Nephron progenitor cell (in vitro differentiated cells): Measurements from ENCODE around the gene SNRNP200.

ENCODE experiments used
- DNase-seq: peaks from one replicate; pipeline ENCODE4 v3.0.0; 2021
- H3K27ac Mint-ChIP-seq: 2 replicates; pipeline ENCODE4 v1.8.0; 2021; ENCODE audit warnings: mild to moderate bottlenecking, moderate library complexity, mixed read lengths
- H3K27me3 Mint-ChIP-seq: 2 replicates; pipeline ENCODE4 v1.8.0; 2021; ENCODE audit warnings: mild to moderate bottlenecking, low read depth, mixed read lengths; ENCODE audit not compliant: poor library complexity
- H3K36me3 Mint-ChIP-seq: 2 replicates; pipeline ENCODE4 v1.8.0; 2021; ENCODE audit warnings: low read depth, mixed read lengths
- H3K4me1 Mint-ChIP-seq: 2 replicates; pipeline ENCODE4 v1.8.0; 2021; ENCODE audit warnings: mixed read lengths
- H3K4me3 Mint-ChIP-seq: 2 replicates; pipeline ENCODE4 v1.8.0; 2021; ENCODE audit warnings: mild to moderate bottlenecking, moderate library complexity, mixed read lengths
- H3K9me3 Mint-ChIP-seq: 2 replicates; pipeline ENCODE4 v1.8.0; 2021; ENCODE audit warnings: mild to moderate bottlenecking, moderate library complexity, mixed read lengths
- CTCF ChIP-seq: fragments of 200-600 bp; sonication (generic); IDR thresholded peaks from 2 replicates; pipeline ENCODE4 v1.5.0; 2021; ENCODE audit warnings: antibody characterized with exemption

The SNRNP200 gene

GRCh38 chr2:96319396-96319795 lies 14.1 kb upstream of the SNRNP200 start:
- no peak for TF ChIP-seq CTCF
- H3K36me3 Mint-ChIP-seq, result no peaks in the 10 kb centered on the region
- no peaks in the 10 kb centered on the region for H3K9me3 Mint-ChIP-seq
- H3K27me3 Mint-ChIP-seq, result peaks cover 63% of the 10 kb centered on the region
- no peak overlapping the region for H3K27ac Mint-ChIP-seq
- peaks cover 38% of the 10 kb centered on the region for H3K4me1 Mint-ChIP-seq
- DNase-seq, result no peak
- no peak overlapping the region for H3K4me3 Mint-ChIP-seq

DNA sequence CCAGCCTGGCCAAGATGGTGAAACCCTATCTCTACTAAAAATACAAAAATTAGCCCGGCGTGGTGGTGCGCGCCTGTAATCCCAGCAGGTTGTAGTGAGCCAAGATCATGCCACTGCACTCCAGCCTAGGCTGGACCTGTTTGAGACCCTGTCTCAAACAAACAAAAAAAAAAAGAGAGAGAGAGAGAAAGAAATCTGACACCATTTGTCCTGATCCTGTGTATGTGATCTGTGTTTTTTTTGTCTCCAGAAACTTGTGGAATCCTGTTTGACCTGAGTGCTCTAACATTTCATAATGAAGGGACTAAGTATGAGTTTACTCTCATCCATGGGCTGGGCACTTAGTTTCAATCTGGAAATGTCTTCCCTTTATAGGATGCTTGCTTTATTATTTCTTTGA lies 13.4 kb upstream of the SNRNP200 start:
- no peak for TF ChIP-seq CTCF
- no peak overlapping the region for H3K4me3 Mint-ChIP-seq
- no peaks in the 10 kb centered on the region for H3K9me3 Mint-ChIP-seq
- H3K4me1 Mint-ChIP-seq, result peaks cover 38% of the 10 kb centered on the region
- H3K27ac Mint-ChIP-seq, result no peak overlapping the region
- H3K36me3 Mint-ChIP-seq, result no peaks in the 10 kb centered on the region
- peaks cover 57% of the 10 kb centered on the region for H3K27me3 Mint-ChIP-seq
- DNase-seq, result no peak

GRCh38 chr2:96317584-96317997 lies 12.2 kb upstream of the SNRNP200 start:
- no peak for DNase-seq
- no peak for TF ChIP-seq CTCF
- Mint-ChIP-seq H3K9me3 (no peaks in the 10 kb centered on the region), H3K4me1 (peaks cover 38% of the 10 kb centered on the region), H3K27me3 (peaks cover 50% of the 10 kb centered on the region), H3K36me3 (no peaks in the 10 kb centered on the region), H3K4me3 (no peak overlapping the region), H3K27ac (no peak overlapping the region)

DNA sequence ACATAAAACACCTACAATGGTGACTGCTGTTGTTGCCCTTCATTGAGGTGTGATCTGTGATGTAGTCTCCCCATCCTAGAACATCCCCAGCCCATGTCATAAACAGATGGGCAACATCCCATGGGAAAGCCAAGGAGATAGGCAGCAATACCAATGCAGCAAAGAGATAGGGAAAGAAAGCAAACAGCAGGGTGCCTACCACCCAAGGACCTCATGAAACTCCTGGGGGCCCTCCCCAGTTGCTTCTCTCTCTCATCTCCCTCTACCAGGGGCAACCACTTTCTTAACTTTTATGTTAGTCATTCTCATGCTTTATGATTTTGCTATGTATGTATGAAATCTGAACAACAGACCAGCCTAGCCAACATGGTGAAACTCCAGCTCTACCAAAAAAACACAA lies 11.7 kb upstream of the SNRNP200 start:
- H3K27me3 Mint-ChIP-seq, result peaks cover 44% of the 10 kb centered on the region
- H3K4me3 Mint-ChIP-seq, result no peak overlapping the region
- H3K9me3 Mint-ChIP-seq, result no peaks in the 10 kb centered on the region
- TF ChIP-seq CTCF, result no peak
- H3K27ac Mint-ChIP-seq, result no peak overlapping the region
- DNase-seq, result no peak
- no peaks in the 10 kb centered on the region for H3K36me3 Mint-ChIP-seq
- peaks cover 36% of the 10 kb centered on the region for H3K4me1 Mint-ChIP-seq

GRCh38 chr2:96315400-96316071 lies 10.2 kb upstream of the SNRNP200 start:
- no peak for TF ChIP-seq CTCF
- H3K9me3 Mint-ChIP-seq, result no peaks in the 10 kb centered on the region
- no peak for DNase-seq
- no peaks in the 10 kb centered on the region for H3K36me3 Mint-ChIP-seq
- H3K4me3 Mint-ChIP-seq, result no peak overlapping the region
- peak overlapping the region; percentile 98 for H3K27ac Mint-ChIP-seq
- peaks cover 34% of the 10 kb centered on the region for H3K27me3 Mint-ChIP-seq
- H3K4me1 Mint-ChIP-seq, result peaks cover 30% of the 10 kb centered on the region

GRCh38 chr2:96315005-96315399 lies 9.7 kb upstream of the SNRNP200 start:
- Mint-ChIP-seq H3K4me1 (peaks cover 25% of the 10 kb centered on the region), H3K27me3 (peaks cover 29% of the 10 kb centered on the region), H3K36me3 (no peaks in the 10 kb centered on the region), H3K27ac (peak overlapping the region; percentile 98), H3K9me3 (no peaks in the 10 kb centered on the region), H3K4me3 (no peak overlapping the region)
- no peak for TF ChIP-seq CTCF
- DNase-seq, result no peak
